ENCODE measurements around the gene UNKL. TPM values are rescaled to one million over a fixed set of nuclear protein-coding genes. Genes with fewer than 3 reads are reported as not detected.

Gene UNKL
- total and polyA plus RNA-seq, 12 donors, result 10.1 to 174 (median 33.3) TPM

- no peaks in the 10 kb centered on the region for H3K27me3 ChIP-seq
- peak overlapping the region in 1 of 4 donors; percentile 31 for H3K4me3 ChIP-seq
- DNase-seq, result peak in 4 of 7 donors; percentile 40 to 60 (median 60)
- no peaks in the 10 kb centered on the region for H3K9me3 ChIP-seq (replicated peaks in 1 of 3)
- 41 to 55% (median 51%) methylated on average over 12 to 33 of the region's 33 CpGs for WGBS, 4 donors
- peaks cover 0 to 7% of the 10 kb centered on the region in 2 donors for H3K36me3 ChIP-seq (replicated peaks in 1 of 2)
- TF ChIP-seq, protein P1, sequence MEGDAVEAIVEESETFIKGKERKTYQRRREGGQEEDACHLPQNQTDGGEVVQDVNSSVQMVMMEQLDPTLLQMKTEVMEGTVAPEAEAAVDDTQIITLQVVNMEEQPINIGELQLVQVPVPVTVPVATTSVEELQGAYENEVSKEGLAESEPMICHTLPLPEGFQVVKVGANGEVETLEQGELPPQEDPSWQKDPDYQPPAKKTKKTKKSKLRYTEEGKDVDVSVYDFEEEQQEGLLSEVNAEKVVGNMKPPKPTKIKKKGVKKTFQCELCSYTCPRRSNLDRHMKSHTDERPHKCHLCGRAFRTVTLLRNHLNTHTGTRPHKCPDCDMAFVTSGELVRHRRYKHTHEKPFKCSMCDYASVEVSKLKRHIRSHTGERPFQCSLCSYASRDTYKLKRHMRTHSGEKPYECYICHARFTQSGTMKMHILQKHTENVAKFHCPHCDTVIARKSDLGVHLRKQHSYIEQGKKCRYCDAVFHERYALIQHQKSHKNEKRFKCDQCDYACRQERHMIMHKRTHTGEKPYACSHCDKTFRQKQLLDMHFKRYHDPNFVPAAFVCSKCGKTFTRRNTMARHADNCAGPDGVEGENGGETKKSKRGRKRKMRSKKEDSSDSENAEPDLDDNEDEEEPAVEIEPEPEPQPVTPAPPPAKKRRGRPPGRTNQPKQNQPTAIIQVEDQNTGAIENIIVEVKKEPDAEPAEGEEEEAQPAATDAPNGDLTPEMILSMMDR (IDR thresholded peaks at IDR 0.05), result no peak
- no peak for TF ChIP-seq POLR2A (IDR thresholded peaks at IDR 0.05)
- H3K27ac ChIP-seq, result peak overlapping the region; percentile 86 to 98 (median 95)
- H3K4me1 ChIP-seq (replicated peaks in 1 of 2), result peaks cover 52 to 55% of the 10 kb centered on the region in 2 donors
- intact Hi-C loops (cut with DNase I), result no loop called here
These were observed 58.2 kb downstream of the UNKL start for GRCh38 chr16:1356061-1356900.

DNA sequence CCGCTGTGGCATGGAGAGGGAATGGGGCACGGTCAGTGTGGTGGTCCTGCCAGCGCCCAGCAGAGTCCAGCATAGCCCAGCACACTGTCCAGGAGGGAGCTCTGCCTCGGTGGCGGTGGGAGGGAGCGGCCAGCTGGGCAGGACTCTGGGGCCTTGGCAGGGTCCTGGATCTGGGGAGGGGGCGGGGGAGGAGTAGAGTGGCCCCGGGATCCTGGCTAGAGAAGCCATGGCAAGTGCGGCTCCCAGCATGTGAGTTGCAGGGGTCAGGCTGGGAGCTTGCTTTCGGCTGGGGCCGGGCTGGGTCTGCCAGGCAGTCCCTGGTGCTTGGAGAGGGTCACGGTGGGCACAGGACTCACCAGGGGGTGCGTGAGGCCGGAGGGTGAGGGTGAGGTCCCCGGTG, 58.9 kb downstream of the UNKL start:
- DNase-seq, result no peak
- no peaks in the 10 kb centered on the region for H3K27me3 ChIP-seq
- peaks cover 57 to 62% of the 10 kb centered on the region in 2 donors for H3K4me1 ChIP-seq (replicated peaks in 1 of 2)
- peaks cover 0 to 2% of the 10 kb centered on the region in 2 donors for H3K36me3 ChIP-seq (replicated peaks in 1 of 2)
- no peaks in the 10 kb centered on the region for H3K9me3 ChIP-seq (replicated peaks in 1 of 3)
- H3K4me3 ChIP-seq, result peak overlapping the region in 1 of 4 donors; percentile 31
- H3K27ac ChIP-seq, result peak overlapping the region; percentile 86 to 98 (median 95)
- TF ChIP-seq, protein P1 (IDR thresholded peaks at IDR 0.05), result no peak
- WGBS, 4 donors, result 61 to 65% (median 61%) methylated on average over 9 to 15 of the region's 15 CpGs
- intact Hi-C loops (cut with DNase I), result no loop called here

- Histone ChIP-seq H3K4me1 (replicated peaks in 1 of 2) (peaks cover 58 to 65% of the 10 kb centered on the region in 2 donors), H3K4me3 (no peak overlapping the region), H3K27me3 (no peaks in the 10 kb centered on the region), H3K9me3 (replicated peaks in 1 of 3) (no peaks in the 10 kb centered on the region), H3K27ac (peak overlapping the region; percentile 86 to 98 (median 95)), H3K36me3 (replicated peaks in 1 of 2) (peaks cover 0 to 4% of the 10 kb centered on the region in 2 donors)
- no peak for TF ChIP-seq POLR2A (IDR thresholded peaks at IDR 0.05)
- TF ChIP-seq, protein P1 (IDR thresholded peaks at IDR 0.05), result no peak
- intact Hi-C loops (cut with DNase I), result loop anchor here in 1 of 2 donors (5.0 kb wide), 1 partner anchor 43 kb away; no protein-coding TSS in a partner anchor
- 85 to 86% (median 85%) methylated on average over 36 to 49 of the region's 49 CpGs for WGBS, 4 donors
- DNase-seq, result no peak
These were observed 59.5 kb downstream of the UNKL start for GRCh38 chr16:1354815-1355540.
